ENCODE measurements around the gene PSMB4.
"Not testable (repeated sequence)": the region's sequence is repeated elsewhere in the genome, so short reads cannot be mapped to it uniquely, and the experiment has no call there.

PSMB4 gene

DNA sequence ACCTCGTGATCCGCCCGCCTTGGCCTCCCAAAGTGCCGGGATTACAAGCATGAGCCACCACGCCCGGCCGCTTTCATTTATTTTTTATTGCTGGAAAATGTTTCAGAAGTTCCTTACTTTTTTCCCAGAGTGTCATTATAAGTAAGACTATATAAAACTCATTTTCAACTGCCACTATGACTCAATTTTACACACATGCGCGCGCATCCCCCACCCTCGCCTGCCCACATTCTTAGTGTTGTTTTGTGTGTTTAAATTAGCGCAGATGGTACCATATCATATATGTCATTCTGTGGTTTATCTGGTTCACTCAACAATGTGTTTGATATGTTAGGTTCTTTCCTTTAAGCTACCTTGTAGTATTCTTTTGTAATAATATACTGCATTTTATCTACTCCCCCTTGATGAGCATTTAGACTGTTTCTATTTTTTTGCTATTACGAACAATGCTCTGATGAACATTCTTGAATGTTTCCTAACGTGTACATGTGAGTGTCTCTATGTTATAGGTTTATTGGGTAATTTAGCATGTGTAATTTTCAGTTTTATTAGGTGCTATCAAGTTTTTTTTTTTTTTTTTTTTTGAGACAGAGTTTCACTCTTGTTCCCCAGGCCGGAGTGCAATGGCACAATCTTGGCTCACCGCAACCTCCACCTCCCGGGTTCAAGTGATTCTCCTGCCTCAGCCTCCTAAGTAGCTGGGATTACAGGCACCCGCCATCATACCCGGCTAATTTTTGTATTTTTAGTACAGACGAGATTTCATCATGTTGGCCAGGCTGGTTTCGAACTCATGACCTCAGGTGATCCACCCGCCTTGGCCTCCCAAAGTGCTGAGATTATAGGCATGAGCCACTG is 8.9 kb upstream of the PSMB4 start:
- not testable (repeated sequence) for DNase-seq

DNA sequence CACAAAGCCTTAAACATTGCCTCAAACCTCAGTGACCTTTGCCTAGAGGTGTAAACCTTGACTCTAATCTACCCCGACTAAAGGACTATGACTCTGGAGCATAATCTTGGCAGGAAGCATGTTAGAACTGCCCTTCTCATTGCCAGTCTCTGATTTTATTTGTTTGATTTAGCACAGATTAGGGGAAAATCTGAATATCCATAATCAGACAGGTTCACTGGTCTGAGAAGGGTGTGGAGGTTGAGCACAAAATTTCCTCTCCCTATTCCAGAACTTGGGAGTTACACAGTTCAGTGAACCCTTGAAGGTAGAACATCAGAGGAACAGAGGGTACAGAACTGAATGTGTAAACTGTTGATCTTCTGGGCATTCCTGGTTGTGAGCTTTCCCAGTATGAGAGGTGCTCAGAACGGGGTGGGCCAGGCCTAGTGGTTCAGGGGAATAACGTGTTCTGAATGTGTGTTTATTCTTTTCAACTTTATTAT is 8.3 kb upstream of the PSMB4 start:
- DNase-seq: no peak

DNA sequence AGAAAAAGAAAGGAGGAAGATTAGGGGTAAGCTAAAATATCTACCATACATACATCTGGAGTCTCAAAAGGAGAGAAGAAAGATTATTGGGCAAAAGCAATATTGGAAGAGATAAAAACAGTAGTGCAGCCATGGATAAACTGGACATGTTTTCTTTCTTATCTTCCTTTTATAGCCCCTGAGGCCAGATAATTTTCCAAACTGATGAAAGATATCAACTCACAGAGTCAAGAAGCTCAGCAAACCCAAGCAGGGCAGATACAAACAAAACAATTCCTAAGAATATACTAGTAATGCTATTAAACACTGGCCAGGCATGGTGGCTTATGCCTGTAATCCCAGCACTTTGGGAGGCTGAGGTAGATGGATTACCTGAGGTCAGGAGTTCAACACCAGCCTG is 5.8 kb upstream of the PSMB4 start:
- no peak for DNase-seq

DNA sequence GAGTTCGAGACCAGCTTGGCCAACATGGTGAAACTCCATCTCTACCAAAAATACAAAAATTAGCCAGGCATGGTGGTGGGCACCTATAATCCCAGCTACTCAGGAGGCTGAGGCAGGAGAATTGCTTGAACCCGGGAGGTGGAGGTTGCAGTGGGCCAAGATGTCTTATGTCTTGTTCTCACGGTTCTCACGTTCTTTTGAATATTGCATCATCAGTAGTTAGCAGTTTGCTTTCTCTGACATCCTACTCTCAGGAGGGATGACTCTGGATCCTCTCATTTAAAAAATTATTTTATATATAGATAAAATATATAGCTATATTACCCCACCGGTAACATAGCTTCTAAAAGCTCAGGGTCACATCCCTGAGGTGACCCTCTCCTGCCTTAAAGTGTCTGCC is 3.1 kb upstream of the PSMB4 start:
- DNase-seq: not testable (repeated sequence)

DNA sequence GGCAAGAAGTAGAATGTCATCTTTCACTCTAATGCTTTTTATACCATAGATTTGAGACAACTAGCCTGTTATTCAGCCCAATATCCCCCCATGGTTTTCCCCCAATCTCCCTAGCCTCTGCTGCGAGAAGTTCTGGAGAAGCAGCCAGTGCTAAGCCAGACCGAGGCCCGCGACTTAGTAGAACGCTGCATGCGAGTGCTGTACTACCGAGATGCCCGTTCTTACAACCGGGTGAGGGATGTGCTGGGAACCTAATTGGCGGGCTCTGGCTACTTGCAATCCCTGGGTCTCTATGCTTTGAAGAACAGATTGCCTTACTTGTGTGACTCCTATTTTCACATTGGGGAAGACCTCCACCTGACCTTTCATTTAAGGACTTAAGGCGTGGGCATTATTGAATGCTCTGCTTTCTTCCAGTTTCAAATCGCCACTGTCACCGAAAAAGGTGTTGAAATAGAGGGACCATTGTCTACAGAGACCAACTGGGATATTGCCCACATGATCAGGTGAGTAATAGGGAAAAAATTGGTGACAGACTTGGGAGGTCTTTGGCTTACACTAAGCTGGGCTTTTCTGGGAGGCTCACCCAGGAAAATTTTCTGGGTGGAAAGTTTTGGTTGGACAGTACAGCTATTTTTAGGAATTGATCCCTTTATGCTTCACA is 1.9 kb downstream of the PSMB4 start:
- DNase-seq: no peak

DNA sequence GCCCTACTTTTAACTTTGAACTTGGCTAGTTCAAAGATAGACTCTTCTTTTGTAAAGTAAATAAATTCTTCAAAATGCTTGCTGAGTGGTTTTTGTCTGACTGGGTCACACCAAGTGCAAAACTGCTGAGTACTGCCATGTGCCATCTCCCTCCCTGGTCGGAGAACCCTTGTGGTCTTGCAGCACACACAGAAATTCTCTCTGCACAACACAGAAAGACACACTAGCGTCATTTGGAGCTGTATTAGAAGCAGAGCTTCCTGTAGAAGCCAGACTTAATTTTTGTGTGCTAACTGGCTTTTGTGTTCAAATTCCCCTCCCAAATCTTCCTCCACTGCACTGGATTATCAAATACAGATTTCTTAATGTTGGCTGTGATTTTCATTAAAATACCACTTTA is 2.5 kb downstream of the PSMB4 start:
- DNase-seq: no peak

DNA sequence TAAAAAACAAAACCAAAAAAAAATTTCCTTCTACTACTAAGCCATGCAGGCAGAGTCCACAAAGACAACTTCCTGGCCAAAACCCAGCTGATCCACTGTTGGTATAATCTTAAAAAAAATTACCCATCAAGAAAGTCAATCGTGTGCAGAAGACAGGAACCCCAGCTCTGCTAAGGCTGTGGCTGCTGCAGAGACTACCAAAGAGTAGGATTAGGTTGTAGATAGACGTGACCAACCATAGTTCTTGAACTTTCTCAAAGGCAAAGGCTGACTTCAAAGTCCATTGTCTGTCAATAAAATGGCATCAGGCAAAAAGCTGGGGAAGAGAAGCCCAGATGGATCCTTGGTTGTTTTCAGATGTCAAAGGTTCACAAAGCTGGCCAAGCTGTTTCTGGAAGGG is 3.4 kb downstream of the PSMB4 start:
- DNase-seq: no peak

DNA sequence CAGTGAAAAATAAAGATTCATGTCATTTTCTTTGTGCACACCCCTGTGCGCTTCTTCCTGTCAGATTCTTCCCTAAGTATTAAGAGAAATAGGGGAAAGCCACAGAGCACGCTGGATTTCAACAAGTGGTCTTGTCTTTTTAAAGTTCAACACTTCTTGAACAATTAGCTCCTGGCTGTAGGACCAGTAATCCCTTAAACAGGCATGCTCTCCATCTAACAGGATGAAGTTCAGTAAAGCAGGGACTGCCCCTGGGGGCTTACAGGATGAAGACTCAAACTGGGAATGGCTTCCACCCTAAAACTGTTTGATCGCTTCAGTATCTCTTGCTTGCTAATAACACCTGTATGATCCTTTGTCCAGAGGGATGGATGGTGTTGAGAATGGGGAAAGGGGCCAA is 4.2 kb downstream of the PSMB4 start:
- DNase-seq: no peak

DNA sequence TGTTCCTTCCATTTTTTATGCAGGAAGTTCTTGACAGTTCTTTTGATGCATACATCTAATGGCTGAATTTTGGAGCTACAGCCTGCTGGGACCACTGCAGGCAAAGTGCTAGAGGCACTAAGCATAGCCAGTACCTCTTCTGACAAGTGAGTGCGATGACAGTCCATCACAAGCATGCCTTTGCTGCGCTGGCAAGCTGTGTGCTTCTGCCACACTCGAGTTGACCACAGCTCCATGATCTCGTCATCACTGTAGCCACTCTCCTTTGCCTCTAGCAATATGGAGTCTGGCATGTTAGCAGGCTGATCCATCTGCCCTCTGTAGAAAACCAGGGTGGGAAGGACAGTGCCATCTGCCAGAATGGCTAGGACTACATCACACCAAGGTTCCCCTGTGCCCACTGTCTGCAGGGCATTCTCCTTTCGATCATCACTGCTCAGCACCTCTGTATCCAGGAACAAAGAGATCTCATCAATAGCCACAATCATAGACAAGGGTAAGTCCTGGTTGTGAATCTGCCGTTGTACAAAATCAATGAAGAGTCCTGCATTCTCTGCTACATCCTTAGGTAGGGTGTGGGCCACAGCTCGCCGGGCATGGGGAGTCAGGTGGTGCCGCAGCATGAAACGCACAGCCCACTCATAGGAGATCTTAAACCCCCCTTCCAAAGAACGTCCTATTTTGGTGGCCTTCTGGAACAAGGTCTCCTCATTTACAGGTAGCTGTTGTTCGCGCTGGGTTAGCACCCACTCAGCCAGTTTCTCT is 6.0 kb downstream of the PSMB4 start:
- no peak for DNase-seq

DNA sequence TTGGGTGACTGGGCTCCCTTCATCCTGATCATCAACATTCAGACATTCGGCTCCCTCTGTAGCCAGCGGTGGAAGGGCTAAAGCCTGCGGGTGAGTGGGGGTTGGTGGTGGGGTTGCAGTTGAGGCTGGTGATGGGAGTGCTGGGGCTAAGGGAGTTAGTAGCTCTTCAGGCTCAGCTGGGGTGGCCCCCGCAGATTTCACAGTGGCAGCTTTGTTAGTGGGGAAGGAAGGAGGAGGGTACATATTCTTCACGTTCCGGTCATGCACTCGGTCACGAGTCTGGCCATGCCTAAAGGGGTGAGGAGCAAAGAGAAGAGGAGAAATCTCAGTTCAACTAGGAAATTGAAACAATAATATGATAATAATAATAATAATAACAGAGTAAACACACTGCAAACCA is 6.8 kb downstream of the PSMB4 start:
- DNase-seq: no peak

DNA sequence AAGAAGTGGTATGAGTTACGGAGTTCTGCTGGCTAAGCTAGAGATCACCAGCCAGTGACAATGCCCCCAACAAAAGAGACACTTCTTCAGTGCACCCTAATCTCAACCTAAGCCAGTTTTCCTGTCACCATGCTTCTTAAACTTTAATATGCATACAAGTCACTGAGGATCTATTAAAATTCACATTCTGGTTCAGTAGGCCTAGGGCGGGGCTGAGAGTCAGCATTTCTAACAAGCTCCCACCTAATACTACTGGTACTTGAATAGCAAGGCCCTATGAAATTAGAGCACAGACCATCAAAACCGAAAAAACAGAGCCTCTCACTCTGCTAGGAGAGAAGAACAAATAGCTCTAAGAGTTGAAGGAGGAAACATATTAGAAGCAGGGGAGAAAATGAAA is 7.9 kb downstream of the PSMB4 start:
- DNase-seq: no peak

DNA sequence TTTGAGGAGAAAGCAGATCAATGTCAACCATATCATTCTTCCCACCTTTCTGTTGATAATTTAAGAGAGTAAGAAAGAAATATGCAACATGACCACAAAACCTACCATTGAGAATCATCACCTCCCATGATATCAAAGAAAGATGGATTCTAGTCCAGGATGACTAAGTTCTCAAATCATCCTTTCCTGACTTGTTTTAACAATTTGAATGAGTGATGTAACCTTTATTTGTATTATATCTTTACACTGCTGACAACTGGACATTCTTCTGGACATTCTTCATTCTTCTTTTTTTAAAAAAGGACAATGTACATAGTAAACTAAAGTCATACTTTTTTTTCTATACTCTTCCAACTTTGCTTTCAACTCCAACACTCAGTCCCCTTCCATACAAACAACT is 9.5 kb downstream of the PSMB4 start:
- DNase-seq: no peak

DNA sequence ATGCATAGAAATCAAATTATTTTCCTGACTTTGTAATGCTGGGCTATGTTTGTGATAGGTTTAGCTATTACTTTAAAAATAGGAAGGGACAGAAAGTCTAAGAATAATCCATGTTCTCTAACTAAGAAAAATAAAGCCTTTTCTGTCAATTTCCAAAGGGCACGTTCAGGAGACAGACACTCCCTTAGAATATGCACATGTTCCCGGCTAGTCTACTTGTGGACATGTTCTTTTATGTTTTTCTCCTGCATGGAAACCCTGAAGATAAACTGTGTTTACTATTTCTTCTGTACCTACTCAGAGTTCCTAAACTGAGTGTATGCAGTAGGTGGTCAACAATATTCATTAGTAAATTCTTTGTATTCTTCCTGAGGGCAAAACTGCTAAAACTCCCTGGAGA is 12.5 kb downstream of the PSMB4 start:
- DNase-seq: no peak

DNA sequence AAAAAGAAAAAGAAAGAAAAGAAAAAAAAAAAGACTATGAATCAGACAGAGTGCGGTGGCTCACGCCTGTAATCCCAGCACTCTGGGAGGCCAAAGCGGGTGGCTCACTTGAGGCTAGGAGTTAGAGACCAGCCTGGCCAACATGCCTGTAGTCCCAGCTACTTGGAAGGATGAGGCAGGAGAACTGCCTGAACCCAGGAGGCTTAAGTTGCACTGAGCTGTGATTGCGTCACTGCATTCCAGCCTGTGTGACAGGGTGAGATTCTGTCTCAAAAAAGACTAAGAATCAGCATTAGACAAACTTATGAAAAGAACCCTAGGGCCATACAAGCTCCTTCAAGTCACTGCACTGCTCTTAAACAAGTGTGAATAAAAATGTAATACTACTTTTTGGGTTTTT is 16.9 kb downstream of the PSMB4 start:
- no peak for DNase-seq

DNA sequence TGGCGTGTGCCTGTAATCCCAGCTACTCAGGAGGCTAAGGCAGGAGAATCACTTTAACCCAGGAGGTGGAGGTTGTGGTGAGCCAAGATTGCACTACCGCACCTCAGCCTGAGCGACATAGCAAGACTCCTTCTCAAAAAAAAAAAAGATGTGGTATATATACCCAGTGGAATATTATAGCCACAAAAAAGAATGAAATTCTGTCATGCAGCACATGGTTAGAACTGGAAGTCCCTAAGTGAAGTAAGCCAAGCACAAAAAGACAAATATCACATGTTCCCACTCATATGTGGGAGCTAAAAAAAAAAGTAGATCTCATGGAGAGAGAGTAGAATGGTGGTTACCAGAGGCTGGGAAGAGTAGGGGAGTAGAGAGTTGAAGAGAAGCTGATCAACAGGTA is 18.7 kb downstream of the PSMB4 start:
- no peak for DNase-seq

DNA sequence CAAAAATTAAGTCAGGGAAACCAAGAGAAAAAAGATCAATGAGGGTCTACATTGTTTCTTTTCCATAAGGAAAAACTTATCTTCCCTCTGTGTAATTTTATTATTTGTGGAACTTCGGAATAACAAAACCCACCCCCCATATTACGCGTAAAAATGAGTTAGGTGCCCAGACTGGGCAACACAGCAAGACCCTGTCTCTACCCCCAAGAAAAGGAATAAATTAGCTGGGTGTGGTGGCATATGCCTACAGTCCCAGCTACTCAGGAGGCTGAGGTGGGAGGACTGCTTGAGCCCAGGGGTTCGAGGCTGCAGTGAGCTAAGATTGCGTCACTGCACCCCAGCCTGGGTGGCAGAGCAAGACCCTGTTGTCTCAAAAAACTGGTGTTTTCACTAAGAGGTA is 20.4 kb downstream of the PSMB4 start:
- no peak for DNase-seq

DNA sequence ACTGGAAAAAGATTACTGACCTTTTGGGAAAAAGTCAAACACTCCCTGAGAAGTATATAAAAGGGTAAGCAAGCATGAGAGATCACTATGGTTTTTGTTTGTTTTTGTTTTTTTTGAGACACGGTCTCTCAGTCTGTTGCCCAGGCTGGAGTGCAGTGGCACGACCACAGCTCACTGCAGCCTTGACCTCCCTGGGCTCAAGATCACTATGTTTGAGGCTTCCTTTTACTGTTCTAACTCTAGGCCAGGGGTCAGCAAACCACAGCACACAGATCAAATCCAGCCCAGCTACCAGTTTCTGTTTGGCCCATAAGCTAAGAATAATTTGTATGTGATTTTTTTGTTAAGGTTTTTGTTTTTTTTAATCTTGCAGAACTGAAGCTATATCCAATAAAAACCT is 25.7 kb downstream of the PSMB4 start:
- DNase-seq: no peak

DNA sequence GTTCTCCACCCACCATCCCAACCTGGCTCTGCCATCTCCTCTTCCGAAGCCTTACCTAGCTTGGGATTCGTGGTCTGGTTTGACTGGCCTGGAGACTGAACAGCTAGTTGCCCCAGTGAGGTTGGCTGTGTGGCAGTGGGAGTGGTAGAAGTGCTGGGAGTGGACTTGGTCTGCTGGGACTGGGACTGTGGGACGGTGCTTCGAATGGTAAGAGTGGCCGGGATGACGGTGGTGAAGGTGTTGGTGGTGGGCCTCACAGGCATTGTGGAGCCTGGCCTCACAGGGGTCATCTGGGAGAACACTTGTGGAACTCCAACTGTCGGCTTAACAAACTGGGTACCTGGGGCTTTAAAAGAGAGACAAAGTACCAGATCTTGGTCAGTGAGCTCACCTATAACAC is 28.7 kb downstream of the PSMB4 start:
- DNase-seq: no peak

DNA sequence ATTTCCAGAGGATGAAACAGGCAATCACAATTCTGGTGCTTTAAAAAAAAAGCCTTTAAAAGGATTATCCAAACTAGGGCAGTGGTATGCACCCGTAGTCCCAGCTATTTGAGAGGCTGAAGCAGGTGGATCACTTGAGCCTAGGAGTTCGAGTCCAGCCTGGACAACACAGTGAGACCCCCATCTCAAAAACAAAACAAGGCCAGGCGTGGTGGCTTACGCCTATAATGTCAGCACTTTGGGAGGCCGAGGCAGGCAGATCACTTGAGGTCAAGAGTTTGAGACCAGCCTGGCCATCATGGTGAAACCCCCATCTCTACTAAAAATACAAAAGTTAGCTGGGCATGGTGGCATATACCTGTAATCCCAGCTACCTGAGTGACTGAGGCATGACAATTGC is 34.5 kb downstream of the PSMB4 start:
- DNase-seq: not testable (repeated sequence)

DNA sequence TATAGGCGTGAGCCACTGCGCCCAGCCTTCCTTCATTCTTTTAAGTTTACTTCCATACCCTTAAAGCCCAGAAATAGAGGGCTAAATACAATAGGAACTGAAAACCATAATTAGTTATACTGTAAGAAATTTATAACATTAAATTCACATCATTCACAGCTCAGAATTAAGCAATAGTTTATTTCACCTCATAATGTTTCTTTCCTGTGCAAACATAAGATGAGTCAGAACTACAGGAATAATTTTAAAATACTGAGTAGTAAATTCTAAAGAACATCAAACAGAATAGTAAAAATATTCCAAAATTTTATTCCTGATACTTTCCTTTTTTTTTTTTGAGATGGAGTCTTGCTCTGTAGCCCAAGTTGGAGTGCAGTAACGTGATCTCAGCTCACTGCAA is 35.8 kb downstream of the PSMB4 start:
- no peak for DNase-seq

DNA sequence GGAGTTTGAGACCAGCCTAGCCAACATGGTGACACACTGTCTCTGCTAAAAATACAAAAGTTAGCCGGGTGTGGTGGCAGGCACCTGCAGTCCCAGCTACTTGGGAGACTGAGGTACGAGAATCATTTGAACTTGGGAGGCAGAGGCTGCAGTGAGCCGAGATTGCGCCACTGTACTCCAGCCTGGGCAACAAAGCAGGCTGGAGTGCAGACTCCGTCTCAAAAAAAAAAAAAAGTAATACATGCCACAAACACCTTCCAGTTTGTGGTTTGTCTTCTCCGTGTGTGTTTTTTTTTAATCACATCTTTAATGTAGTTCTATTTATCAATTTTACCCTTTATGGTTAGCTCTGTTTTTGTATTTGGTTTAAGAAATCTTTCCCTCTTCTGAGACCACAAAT is 37.6 kb downstream of the PSMB4 start:
- DNase-seq: no peak

DNA sequence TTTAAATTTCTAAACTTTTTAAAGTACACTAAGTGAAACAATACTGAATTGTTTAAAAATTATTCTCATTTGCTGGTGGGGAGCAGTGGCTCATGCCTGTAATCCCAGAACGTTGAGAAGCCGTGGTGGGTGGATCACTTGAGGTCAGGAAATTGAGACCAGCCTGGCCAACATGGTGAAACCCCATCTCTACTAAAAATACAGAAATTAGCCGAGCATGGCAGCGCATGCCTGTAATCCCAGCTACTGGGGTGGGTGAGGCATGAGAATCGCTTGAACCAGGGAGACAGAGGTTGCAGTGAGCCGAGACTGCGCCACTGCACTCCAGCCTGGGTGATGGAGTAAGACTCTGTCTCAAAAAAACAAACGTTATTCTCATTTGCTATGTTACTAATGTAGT is 38.0 kb downstream of the PSMB4 start:
- not testable (repeated sequence) for DNase-seq

DNA sequence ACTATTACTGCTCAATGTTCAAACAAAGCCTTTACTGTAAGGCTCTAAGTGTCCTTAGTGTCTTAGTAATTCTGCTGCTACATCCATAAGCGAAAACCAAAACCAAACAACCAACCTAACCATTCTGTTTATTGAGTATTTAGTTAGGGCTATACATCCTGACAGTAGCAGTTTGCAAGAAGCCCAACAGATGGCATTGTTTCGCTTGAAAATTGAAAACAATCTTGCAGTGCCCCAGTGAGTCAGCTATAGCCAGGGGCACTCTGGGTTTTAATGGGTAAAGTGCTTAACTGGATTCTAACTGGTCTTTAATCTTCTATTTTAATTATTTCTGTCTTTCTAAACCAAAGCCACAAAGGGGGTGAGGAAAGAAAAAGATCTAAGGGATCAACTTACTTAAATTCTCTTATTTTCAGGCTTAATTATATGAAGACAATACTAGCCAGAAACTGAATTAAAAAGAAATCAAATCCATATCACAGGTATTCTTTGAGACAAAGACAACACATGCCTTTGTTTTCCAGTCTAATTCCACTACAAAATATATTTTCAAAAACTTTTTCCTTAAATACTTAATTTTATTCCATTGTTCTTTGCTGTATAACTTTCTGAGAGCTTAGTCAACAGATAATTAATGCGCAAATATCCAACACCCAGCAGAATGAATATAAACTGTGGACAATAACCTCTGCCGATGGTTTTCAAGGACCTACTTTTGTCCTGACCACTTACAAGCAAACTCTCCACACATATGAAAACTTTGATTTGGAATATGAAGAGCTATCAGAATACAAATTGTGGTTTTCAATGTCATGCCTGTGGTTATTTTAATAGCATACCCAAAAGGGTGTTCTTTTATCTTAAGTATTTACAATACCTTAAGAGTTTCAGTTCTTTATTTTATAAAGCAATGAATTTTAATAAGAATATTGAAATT is 44.7 kb downstream of the PSMB4 start:
- peak; percentile 53 for DNase-seq

Data from NCI-H1436 (cell line).